CD4-positive, alpha-beta T cell treated with Interleukin-21 for 1 hour (primary cell): ENCODE results near the gene TMPRSS13.
"Not testable (repeated sequence)": the region's sequence is repeated elsewhere in the genome, so short reads cannot be mapped to it uniquely, and the experiment has no call there.

ENCODE experiments used
- DNase-seq: peaks from one replicate; pipeline ENCODE4 v3.0.0-alpha.2; 2020

The TMPRSS13 gene

DNA sequence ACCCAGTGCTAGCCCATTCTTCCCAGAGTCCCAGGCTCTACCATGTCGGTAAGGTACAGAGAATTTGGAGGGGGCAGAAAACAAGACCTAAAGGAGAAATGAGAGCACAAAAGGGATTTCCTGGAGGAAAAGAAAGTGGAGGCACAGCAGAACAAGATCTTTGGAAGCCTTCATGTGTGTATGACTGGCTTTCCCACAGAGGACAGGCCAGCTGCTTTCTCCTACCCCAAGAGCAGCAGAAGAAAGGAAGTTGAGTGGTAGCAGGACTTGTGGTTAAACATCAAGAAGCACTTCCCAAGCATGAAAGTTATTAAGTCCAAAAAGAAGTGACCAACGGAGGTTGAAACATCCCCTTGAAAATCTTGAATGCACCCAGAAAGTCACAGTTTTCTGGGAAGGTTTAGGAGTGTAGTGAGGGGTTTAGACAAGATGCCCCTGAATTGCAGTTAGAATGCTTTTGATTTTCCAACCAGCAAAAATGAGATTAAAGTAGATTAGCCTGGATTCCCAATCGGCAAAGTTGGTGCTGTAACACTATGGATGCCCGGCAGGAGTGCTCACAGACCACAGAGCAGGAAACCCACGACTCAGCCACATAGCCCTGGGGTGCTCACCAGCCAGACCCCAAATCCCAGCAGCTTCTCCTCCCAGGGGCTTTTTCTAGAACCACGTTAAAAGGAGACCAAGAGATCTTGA is 608 bp downstream of the TMPRSS13 start:
- no peak for DNase-seq

DNA sequence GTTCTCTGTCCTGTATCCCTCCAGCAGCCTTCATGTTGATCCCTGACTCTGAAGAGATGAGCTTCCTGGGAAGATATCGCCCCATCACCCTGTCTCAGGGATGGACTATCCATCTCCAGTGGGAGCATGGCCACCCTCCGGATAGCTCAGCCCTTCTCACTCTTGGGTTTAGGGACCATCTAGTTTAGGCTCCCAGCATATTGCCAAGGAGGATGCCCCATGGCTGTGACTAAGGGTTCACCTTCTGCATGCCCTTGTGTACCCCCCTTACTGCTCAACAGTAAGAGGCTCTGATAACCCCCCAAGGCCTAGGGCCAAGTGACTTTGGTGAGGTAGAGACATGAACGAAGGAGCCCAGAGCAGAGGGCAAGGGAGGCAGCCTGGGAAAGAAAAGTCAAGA is 1.3 kb downstream of the TMPRSS13 start:
- DNase-seq: no peak

DNA sequence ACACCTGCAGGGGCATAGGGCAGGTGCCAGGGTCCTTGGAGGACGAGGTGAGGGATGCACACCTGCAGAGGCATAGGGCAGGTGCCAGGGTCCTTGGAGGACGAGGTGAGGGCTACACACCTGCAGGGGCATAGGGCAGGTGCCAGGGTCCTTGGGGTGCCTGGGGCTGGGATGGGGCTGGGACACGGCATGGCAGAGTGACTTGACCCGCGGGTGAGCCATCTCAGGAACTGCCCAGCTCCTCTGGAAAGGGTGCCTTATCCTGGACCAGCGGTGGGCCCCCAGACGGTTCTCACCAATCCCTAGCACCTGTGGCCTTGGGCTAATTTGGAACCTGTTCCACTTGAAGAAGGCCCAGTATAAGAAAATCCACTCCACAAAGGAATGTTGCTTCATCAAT is 3.0 kb downstream of the TMPRSS13 start:
- DNase-seq: not testable (repeated sequence)

DNA sequence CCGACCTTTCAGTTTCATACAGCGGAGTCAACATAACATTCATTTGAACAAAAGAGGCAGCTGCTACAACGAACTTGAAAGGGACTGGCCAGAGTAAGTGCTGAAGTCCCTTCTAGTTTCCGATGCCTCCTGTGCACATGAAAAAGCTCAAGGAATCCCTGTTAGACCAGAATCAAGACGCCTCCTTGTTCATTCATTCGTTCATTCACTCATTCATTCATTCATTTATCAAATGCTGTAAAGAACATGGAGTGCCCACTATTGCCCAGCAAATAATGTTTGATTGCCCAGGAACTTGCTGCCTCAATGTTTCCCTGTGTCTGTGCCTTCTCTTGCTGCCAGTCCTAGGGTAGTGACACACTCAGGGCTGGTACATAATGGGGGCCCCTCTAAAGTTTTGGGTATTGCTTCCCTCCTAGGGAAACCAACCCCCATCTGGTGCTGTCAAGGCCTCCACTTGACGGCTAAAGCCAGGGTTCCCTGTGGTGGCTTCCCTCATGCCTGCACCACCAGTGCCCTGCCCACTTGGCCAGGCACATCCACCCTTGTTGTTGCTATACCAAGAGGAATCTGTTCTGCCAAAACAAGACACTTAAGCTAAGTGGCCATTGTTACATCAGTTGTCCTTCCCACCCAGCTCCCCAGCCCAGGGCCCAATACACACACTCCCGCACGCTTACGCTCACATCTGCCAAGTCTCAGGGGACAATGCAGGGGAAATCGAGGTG is 3.8 kb downstream of the TMPRSS13 start:
- DNase-seq: no peak

DNA sequence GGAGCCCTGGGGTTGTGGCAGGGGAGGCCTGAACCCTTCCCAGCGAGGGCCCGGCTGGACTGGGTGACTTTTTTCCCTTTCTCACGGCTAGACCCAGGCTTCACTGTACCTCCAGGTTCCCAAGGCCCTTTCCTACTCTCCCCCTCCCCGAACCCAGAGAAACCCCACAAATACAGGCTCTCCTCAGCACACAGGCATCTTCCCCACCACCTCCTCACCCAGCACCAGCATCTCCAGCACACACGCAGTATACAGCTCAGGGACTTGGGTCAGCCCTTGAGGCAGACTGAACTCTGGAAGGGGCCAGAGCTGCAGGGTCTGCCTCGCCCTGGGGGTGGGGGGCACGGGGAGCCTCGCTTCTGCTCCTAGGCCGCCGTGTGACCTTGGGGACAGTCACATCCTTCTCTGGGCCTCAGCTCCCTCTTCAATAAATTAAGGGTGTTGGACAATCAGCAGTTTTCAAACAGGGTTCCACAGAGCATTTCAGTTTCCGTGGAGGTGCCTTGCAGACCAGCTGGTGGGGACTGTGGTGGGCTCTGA is 4.5 kb downstream of the TMPRSS13 start:
- DNase-seq: no peak

DNA sequence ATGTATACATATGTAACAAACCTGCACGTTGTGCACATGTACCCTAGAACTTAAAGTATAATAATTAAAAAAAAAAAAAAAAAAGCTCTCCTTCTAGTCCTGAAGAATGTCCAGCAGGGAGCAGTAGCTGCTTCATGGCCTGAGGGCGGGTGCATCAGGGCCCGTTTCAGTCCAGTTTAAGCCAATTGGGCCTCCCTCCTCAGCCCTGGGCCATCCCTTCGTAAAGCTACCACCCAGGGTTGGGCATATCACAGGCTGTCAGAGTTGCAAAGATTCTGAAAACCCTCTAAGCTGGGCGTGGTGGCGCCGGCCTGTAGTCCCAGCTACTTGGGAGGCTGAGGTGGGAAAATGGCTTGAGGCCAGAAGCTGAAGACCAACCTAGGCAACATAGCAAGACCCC is 5.4 kb downstream of the TMPRSS13 start:
- no peak for DNase-seq

DNA sequence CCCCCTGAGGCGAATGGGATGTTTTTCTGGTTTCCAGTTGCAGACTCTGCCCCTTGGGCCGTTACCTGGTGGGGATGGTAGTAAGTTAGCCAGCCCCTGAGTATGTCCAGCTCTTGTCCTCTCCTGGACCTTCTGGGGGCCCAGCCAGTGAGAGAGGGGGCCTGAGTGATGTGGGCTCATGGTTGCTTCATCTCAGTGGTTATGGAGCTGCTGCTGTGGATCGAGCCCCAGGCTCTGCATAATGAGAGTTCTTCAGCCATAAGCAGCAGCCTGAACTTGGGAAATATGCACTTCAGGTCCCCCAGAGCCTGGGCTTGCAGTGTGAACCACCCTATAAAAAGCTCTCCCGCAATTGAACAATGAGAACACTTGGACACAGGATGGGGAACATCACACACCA is 5.9 kb downstream of the TMPRSS13 start:
- no peak for DNase-seq

DNA sequence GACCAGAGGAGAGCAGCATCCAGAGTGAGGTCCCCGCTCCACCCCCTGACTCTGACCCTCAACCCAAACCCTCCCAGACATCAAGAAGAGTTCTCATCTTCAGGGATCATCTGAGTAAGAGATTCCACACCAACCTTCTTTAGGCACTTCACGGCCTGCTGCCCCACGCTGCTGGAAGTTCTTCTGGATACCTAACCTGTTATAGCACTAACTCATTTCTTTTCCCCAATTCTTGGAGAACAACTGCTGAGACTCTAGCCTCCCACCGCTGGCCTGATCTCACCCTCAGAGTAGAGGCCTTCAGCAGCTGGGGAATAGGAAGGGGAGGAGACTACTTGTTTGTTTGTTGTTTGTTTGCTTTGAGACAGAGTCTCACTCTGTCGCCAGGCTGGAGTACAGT is 7.3 kb downstream of the TMPRSS13 start:
- no peak for DNase-seq

DNA sequence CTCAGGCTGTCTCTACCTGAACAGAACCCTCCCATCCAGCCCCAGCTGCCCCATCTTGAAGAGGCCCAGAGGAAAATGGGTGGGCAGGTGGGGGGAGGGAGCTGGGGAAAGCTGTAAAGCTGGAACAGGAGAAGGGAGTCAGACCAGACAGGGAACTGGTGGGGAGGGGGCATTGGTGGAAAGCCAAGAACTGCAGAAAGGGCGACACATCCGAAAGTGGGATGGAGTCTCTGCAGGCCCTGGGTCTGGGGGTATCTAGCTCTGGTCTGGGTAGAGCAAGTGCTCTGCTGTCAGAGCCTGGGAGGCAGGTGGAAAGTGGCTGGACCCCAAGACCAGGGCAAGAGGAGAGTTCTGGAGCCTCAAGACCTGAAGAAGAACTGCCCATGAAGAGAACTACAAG is 7.7 kb downstream of the TMPRSS13 start:
- no peak for DNase-seq

DNA sequence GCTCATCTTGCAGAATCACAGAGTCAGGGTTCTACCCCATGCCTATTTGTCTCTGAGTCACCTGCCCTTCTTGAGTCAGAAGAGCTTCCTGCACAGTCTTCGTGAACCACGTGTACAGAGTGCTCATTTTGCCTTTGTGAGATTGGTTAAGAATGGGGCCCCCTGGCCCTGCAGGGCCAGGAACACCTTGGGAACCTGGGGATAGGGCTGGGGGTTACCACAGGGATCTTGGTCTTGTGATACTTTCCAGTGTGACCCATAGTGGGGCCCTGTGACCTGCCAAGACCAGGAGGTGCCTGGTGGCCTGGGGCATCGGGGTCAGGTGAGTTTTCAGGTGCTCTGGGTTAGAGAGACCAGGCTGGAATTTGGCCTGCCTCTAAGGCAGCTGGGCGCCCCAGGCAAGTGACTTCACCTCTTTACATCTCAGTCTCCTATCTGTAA is 9.4 kb downstream of the TMPRSS13 start:
- DNase-seq: no peak

DNA sequence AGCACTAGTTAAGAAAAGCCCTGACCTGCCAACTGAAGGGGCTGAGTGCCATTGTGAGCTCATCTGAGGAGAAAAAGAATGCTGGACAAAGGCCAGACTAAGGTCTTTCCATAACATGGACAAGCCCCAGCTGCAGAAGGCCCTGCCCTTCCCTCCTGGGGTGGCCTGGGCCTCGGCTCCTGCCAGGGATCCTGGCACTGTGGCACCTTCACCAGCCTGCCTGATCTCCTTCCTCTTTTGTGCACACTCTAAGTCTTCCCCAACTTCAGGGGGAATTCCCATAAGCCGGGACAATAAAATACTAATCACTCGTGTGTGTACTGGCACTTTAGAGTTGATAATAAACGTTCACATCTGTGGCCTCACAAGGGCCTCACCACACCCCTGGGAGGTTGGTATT is 9.9 kb downstream of the TMPRSS13 start:
- DNase-seq: no peak

DNA sequence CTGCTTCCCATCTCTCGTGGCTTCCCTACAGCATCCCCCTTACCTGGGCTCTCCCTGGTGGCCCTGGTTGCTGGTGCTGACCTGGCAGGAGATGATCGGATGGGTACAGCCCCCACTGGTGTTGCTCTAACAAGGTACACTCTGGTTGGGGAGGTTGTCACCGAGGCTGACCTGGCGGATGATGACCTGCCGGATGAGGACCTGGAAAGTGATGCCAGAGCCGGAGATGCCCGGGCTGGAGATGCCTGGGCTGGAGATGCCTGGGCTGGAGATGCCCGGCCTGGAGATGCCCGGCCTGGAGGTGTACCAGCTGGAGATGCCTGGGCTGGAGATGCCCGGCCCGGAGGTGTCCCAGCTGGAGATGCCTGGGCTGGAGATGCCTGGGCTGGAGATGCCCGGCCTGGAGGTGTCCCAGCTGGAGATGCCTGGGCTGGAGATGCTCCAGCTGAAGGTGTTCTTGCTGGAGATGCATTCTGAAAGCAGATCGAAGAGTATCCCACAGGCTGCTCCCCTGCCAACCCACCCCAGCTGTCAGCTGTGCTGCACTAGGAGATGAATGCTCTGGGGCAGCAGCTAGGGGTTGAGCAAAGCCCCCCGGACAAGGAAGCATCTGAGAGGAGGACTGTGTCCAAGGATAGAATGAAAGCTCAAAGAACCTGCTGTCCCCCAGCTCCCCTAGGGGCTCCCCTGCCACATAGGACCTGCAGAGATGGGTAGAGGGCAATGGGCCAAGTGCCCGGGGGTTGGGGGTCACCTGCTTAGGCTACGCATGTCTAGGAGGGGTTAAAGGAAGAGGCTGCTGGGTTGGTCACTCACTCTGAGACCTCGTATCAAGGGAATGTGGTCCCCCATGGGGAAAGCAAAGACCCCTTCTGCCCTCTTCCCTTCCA is 10.6 kb downstream of the TMPRSS13 start:
- DNase-seq: no peak

DNA sequence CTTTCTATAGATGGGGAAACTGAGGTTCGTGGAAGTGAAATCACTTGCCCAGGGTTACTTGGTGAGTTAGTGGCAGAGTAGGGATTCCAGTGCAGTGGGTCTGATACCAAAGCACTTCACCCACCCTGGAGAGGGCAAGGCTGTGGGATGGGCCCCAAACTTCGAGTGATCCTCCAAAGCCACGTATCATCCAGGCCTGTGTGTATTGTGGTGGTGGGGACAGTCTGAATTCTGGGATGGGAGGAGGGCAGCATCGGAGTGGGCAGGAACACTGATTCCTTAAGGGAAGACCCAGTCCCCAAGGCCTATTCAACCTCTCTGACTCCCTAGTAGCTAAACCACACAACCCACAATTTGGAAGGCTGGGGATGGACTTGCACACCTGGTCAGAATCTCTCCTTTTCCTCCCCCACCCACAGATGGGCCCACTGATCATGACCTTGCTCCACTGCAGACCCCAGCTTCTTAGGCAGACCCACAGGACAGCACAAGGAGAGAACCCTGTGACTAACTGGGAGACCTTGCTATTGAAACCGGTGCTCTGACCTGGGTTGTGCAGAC is 11.5 kb downstream of the TMPRSS13 start:
- no peak for DNase-seq

DNA sequence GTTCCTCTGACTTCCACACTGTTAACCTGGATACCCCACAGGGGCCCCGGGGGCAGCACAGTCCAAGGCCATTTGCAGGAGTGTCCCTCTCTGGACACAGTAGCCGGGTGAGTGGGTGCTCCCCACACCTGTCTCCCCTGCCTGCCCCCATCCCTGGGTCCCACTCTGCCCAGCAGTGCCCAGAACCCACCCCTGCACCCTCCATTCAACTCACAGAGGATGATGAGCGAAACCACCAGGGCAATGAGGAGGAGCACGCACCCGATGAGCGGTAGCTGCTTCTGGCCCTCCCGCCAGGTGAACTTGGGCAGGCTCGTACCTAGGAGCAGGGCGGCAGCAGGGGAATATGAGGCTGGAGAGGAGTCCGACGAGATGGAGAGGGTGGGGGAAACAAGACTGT is 12.2 kb downstream of the TMPRSS13 start:
- no peak for DNase-seq

DNA sequence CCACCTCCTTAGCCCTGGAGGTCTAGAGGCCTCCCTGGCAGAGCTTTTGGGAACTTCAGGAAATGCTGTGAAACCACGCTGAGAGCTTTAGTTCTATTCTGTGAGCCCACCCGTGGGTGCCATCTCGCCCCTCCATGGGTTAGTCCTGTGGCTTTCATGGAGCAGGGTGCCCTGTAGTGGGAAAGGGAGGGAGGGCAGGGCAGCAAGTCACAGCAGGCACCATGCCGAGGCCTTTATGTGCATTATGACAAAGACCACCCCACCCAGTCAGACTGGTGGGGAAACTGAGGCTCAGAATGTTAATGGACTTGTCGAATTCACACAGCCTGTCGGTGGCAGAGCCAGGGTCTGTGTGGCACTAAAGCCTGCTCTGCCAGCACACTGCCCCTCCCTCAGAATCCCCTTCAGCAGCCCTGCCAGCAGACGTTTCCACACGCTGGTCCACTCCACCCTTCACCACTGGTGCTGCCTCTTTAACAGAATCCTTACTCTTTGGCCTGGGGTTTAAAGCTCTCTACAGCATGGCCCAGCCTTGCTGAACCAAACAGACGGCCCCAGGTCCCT is 13.4 kb downstream of the TMPRSS13 start:
- no peak for DNase-seq

DNA sequence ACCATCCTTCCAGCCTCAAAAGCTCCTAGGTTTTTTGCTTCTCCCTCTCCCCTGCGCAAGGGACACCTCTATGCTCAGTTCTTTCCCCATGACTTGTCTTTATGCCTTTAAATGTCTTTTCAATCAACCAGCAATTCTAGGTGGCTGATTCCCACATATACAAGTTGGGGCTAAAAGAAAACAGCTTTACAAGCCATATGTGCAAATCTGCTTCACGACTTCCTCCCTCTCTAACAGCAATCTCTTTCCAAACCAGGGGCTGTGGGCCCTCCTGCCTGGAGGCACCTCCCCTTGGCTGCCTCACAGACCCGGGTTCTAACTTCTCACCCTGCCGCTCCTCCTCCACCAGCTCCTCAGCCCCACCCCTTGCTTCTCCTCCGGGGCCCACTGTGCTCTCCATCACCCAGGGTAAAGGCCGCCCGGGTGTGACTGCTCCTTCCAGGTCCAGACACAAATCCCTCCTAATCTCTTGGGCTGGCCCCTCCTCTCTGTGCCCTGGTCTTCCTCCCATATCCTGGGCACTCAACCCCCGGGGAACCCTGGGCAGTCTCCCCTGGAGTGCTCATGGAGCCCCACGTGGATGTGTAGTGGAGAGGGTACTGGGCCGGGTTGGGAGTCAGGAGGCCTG is 14.1 kb downstream of the TMPRSS13 start:
- no peak for DNase-seq

DNA sequence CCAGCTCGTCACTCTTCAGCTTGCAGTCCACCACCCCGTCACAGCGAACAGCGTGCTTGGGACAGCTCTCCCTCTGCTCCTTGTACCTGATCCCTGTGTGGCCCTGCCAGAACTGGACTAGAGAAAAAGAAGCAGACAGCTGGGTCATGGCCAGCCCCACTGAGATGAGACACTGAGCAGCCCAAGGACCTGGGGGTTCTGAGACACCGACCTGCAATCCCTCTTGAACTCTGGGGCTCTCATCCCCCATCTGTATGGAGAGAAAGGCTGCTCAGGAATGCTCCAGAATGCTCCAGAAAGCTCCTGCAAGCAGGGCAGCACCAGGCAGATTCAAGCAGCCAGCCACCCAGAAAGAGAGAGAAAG is 14.8 kb downstream of the TMPRSS13 start:
- DNase-seq: no peak

DNA sequence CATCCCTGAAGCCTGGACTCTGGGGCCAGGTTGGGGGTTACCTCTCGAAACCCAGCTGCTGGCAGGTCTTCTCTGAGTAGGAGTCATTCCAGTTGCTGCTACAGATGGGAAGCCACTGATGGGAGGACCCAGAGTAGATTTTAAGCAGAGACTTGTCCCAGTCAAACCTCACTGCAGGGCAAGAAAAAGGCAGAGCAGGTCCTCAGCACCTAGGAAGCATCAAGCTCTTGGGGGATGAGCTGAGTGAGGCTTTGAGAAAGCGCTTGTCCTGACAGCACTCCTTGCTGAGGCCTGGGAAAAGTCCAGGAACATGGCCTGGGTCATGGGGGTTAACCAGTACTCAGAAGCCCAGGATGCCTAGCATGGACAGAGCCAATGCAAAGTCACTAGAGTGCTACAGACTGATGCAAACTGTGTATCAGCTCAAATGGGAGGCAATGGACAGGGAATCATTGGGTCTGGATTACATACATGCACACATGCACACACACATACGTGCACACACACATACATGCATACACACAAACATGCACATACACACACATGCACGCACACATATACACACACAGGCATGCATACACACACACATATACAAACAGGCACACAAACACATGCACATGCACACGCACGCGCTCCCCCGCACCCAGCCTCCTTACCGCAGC is 15.3 kb downstream of the TMPRSS13 start:
- no peak for DNase-seq

DNA sequence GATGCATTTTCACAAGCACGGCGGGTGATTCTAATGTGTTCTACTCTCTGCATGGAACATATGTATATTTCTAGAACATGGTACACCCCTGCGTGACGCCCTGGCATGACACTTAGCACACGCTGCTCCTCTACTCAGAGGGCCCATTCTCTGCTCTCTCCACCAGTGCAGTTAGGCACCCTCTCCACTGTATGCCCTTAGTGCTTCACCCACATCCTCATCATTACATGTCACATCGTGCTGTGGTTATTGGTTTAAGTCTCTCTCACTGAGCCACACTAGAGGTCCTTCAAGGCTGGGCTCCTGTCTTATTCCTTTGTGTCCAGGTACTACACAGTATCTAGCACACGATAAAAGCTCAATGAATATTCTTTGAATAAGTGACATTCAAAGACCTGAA is 16.7 kb downstream of the TMPRSS13 start:
- no peak for DNase-seq

DNA sequence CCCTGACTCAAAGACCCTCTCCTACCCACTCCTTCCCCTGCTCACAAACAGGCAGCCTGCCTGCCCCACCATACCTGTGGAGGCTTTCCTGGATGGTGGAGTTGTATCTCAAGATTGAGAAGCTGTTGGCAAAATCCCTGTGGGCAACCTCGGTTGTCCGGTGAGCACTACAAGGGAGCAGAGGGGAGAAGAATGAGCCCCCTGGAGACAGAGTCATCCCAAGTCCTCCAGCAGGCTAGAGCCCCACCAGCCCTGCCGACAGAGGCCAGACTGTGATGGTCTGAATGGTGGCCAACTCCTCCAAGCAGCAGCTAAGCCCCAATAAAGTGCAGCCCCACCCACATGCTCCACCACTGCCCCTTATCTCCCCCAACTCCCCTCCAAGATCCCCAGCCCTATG is 17.5 kb downstream of the TMPRSS13 start:
- DNase-seq: no peak

DNA sequence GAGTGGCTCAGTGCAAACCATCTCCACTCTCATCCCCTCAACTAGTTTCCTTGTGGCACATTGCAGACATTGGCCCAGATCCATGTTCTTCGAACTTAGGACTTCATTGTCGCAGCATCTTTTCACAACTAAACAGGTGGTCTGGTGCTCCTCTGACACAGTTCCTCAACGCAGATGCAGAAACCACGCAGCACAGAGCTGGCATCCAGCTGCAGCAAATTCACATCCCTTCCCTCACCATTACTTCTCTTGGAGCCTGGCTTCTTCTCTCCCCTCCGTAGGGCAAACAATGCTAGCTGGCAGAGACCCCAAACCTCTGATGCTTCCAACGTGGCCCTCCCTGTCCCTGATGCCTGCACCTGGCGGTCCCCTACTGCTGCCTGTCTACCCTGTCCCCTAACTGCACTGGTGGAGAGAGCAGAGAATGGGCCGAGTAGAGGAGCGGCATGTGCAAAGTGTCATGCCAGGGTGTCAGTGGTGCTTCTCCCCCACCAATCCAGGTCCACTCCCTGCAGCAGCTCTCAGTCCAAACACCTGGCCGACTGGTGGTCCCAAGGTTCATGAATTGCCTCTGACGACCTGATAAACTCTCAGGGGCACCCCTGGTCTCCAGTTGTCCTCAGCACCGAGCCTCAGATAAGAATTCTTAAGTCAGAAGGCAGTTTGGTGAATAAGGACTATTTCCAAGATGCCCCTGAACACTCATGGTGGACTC is 18.1 kb downstream of the TMPRSS13 start:
- no peak for DNase-seq
